ENCODE results near the gene DSCAML1. TPM values are rescaled to one million over a fixed set of nuclear protein-coding genes. Genes with fewer than 3 reads are reported as not detected.

The DSCAML1 gene
- total and polyA plus RNA-seq, 2 of the 8 experiments (the other 6 are each of a cell fraction or from before 2014, with no cell fraction given) = 0.19 to 0.24 TPM

- no peak overlapping the region for H2AK5ac ChIP-seq (ENCODE audit: low read depth, low read length)
- H3K56ac ChIP-seq (replicated peaks; ENCODE audit: insufficient read length, low read depth, low read length) = no peak overlapping the region
- H2BK20ac ChIP-seq (ENCODE audit: low read length) = no peak overlapping the region
- DNase-seq (ENCODE audit: low read depth in 1 of 2, low spot score in 2 of 2) (no peak), FAIRE-seq (no peak)
- no peak overlapping the region for H3K23ac ChIP-seq (ENCODE audit: insufficient read length)
- no peak overlapping the region for H3K18ac ChIP-seq (ENCODE audit: extremely low read depth, low read length)
- H2BK12ac ChIP-seq (ENCODE audit: low read depth, low read length) = no peak overlapping the region; the same call in 1 of the 2 replicates
- H3K4me3 ChIP-seq (ENCODE audit: extremely low read depth in 1 of 4, insufficient read depth in 2 of 4, low read depth in 3 of 4, low read length in 4 of 4) = no peak overlapping the region
- H3K4ac ChIP-seq (replicated peaks; ENCODE audit: insufficient read length, low read depth, low read length) = no peak overlapping the region
- 84% methylated on average over 6 of the region's 6 CpGs; no CpG with 5 or more reads in 1 of the 2 experiments for WGBS, 2 experiments (ENCODE audit: extremely low coverage in 1 of 2, insufficient coverage in 1 of 2, insufficient read length in 1 of 2, insufficient replicate concordance in 2 of 2, low coverage in 1 of 2, low lambda C conversion rate in 2 of 2, missing lambda C conversion rate in 1 of 2)
- no peaks in the 10 kb centered on the region for H3K79me2 ChIP-seq (ENCODE audit: control insufficient read depth in 1 of 2, insufficient read depth in 2 of 2, low read length in 2 of 2)
- H3K27ac ChIP-seq (ENCODE audit: low read depth, low read length) = no peak overlapping the region
- H3K4me2 ChIP-seq (ENCODE audit: insufficient read depth in 1 of 2, low read depth in 2 of 2, low read length in 2 of 2) = no peak overlapping the region
- no peaks in the 10 kb centered on the region for H3K79me1 ChIP-seq (ENCODE audit: low read depth, low read length)
- H3K9me3 ChIP-seq (ENCODE audit: insufficient read depth in 2 of 2, low read depth in 1 of 2, low read length in 1 of 2) = no peaks in the 10 kb centered on the region
- no peak overlapping the region for H2AFZ ChIP-seq (ENCODE audit: low read length)
- H3K14ac ChIP-seq (ENCODE audit: insufficient read length) = no peak overlapping the region
- H3K36me3 ChIP-seq (ENCODE audit: control insufficient read depth in 2 of 4, insufficient read depth in 4 of 4, low read length in 3 of 4) = no peaks in the 10 kb centered on the region
- H4K20me1 ChIP-seq (replicated peaks in 1 of 2; ENCODE audit: control insufficient read depth in 1 of 2, insufficient read depth in 2 of 2, low read length in 2 of 2) = peaks cover 0 to 2% of the 10 kb centered on the region in 2 experiments
- no peak overlapping the region for H4K91ac ChIP-seq (replicated peaks; ENCODE audit: insufficient read length, low read length)
- TF ChIP-seq SIRT6 (IDR thresholded peaks at IDR 0.05; ENCODE audit: low read length) = no peak
- TF ChIP-seq HDAC6 (IDR thresholded peaks at IDR 0.05; ENCODE audit: low read depth, low read length) = no peak
- TF ChIP-seq CEBPB (IDR thresholded peaks at IDR 0.05; ENCODE audit: low read depth, low read length) = no peak
- TF ChIP-seq BRCA1 (IDR thresholded peaks at IDR 0.05; ENCODE audit: low read depth, low read length) = no peak
- no peak for TF ChIP-seq ATF2 (IDR thresholded peaks at IDR 0.05; ENCODE audit: low read length)
- TF ChIP-seq YY1 (IDR thresholded peaks at IDR 0.05; ENCODE audit: low read depth, low read length) = no peak
- no peak for TF ChIP-seq RXRA (IDR thresholded peaks at IDR 0.05; ENCODE audit: insufficient read depth, low read depth, low read length)
- H3K9ac ChIP-seq (replicated peaks in 1 of 4; ENCODE audit: extremely low read depth in 1 of 4, low read depth in 3 of 4, low read length in 3 of 4) = no peak overlapping the region
- ChIA-PET POLR2A (ENCODE audit: partially characterized antibody) (no interaction called here), CTCF (ENCODE audit: partially characterized antibody) (interaction anchor here (0.5 to 5.1 kb wide), 12 partner anchors 14 to 436 kb away, joined by 3 to 30 read pairs (median 4); no protein-coding TSS in a partner anchor)
- H3K4me1 ChIP-seq (replicated peaks in 1 of 4; ENCODE audit: control insufficient read depth in 3 of 4, insufficient read depth in 4 of 4, low read length in 3 of 4) = peaks cover 0 to 13% (median 6%) of the 10 kb centered on the region in 4 experiments; a peak in 5 of 7 replicates
- no peak overlapping the region for H2BK120ac ChIP-seq (replicated peaks; ENCODE audit: low read depth, low read length)
- H2BK15ac ChIP-seq (ENCODE audit: low read length) = 0 out of 2 replicates have a peak overlapping the region, but pooled peaks have one; percentile 12
- no peak overlapping the region for H2BK5ac ChIP-seq (ENCODE audit: low read depth, low read length)
- peaks cover 16% of the 10 kb centered on the region for H3K23me2 ChIP-seq (ENCODE audit: low read depth, low read length)
- no peak overlapping the region for H4K8ac ChIP-seq (ENCODE audit: extremely low read depth, insufficient read depth, low read length)
- peaks cover 26 to 54% (median 50%) of the 10 kb centered on the region in 4 experiments for H3K27me3 ChIP-seq (replicated peaks in 1 of 4; ENCODE audit: control insufficient read depth in 3 of 4, extremely low read depth in 1 of 4, insufficient read depth in 3 of 4, low read length in 3 of 4)
- no peak overlapping the region for H4K5ac ChIP-seq (ENCODE audit: insufficient read length, low read depth, low read length)
Observed at GRCh38 chr11:117792992-117793391, 4.0 kb downstream of the DSCAML1 start.

Data from H1 (cell line).